Stimulated activated CD4-positive, alpha-beta T cell treated with anti-CD3 and anti-CD28 coated beads, Interleukin-4, amount 100 ng/mL, for 48 hours (primary cell): Measurements from ENCODE around the gene PBXIP1.
"Not testable (repeated sequence)": the region's sequence is repeated elsewhere in the genome, so short reads cannot be mapped to it uniquely, and the experiment has no call there.

ENCODE experiments used
- DNase-seq, 2 donors: peaks; one replicate each; pipeline ENCODE4 v3.0.0-alpha.2; 2020; ENCODE audit warnings: low read depth in 2 of 2

PBXIP1 gene

GRCh38 chr1:154955718-154956543 is at the start of gene PBXIP1:
Gene PBXIP1, minus strand, starts transcription at chr1:154956099. Its CDS starts 2,378 bp downstream, at chr1:154953721.
- DNase-seq: peak; percentile 57 to 70

- no peak for DNase-seq
Observed at GRCh38 chr1:155005076-155006011, 49.4 kb upstream of the PBXIP1 start.

GRCh38 chr1:155004352-155005075 is 48.6 kb upstream of the PBXIP1 start:
- DNase-seq: no peak

- DNase-seq: no peak
Observed at GRCh38 chr1:155003766-155004351, 48.0 kb upstream of the PBXIP1 start.

- no peak for DNase-seq
Observed at GRCh38 chr1:155003227-155003765, 47.4 kb upstream of the PBXIP1 start.

GRCh38 chr1:155002464-155003226 is 46.7 kb upstream of the PBXIP1 start, which contains the start of gene ZBTB7B:
Gene ZBTB7B, plus strand, starts transcription at chr1:155002802. Its CDS starts 11,859 bp downstream, at chr1:155014661.
- DNase-seq: no peak

GRCh38 chr1:155001675-155002463 is 46.0 kb upstream of the PBXIP1 start:
- DNase-seq: peak; percentile 98 to 100

GRCh38 chr1:155001425-155001674 is 45.5 kb upstream of the PBXIP1 start:
- DNase-seq: no peak

GRCh38 chr1:155000726-155001424 is 45.0 kb upstream of the PBXIP1 start:
- peak; percentile 79 to 88 for DNase-seq

GRCh38 chr1:155000411-155000725 is 44.5 kb upstream of the PBXIP1 start:
- DNase-seq: no peak

GRCh38 chr1:154999571-155000410 is 43.9 kb upstream of the PBXIP1 start:
- peak in 1 of 2 donors; percentile 73 for DNase-seq

GRCh38 chr1:154998818-154999570 is 43.1 kb upstream of the PBXIP1 start:
- peak; percentile 75 to 77 for DNase-seq

- DNase-seq: no peak
Observed at GRCh38 chr1:154998201-154998780, 42.4 kb upstream of the PBXIP1 start.

- no peak for DNase-seq
Observed at GRCh38 chr1:154996966-154997701, 41.2 kb upstream of the PBXIP1 start.

GRCh38 chr1:154995301-154995983 is 39.5 kb upstream of the PBXIP1 start:
- not testable (repeated sequence) for DNase-seq

- DNase-seq: no peak
Observed at GRCh38 chr1:154994591-154994990, 38.7 kb upstream of the PBXIP1 start.
